Activated CD4-positive, alpha-beta memory T cell treated with anti-CD3 and anti-CD28 coated beads for 36 hours (primary cell): ENCODE data around the gene PPP2R2D. TPM values are rescaled to one million over a fixed set of nuclear protein-coding genes. Genes with fewer than 3 reads are reported as not detected.

Experiments used
- CTCF ChIA-PET: fragments of 350-600 bp; sonication (Branson Sonifier 250); formaldehyde crosslinking; loops from one replicate; lab custom pipeline; 2021; ENCODE audit warnings: antibody characterized with exemption, inconsistent platforms; lab: Charles Lee
- POLR2A ChIA-PET: fragments of 350-600 bp; sonication (Branson Sonifier 250); formaldehyde crosslinking; loops from one replicate; lab custom pipeline; 2021; ENCODE audit warnings: antibody characterized with exemption; lab: Charles Lee
- DNase-seq: peaks from one replicate; pipeline ENCODE4 v3.0.0-alpha.2; 2020
- H3K27ac Mint-ChIP-seq: one replicate; pipeline ENCODE4 v1.8.0; 2021; ENCODE audit warnings: mixed read lengths
- H3K27me3 Mint-ChIP-seq: one replicate; pipeline ENCODE4 v1.8.0; 2021; ENCODE audit warnings: mixed read lengths
- H3K36me3 Mint-ChIP-seq: one replicate; pipeline ENCODE4 v1.8.0; 2021; ENCODE audit warnings: mixed read lengths
- H3K4me1 Mint-ChIP-seq: one replicate; pipeline ENCODE4 v1.8.0; 2021; ENCODE audit warnings: low read depth, mixed read lengths
- H3K4me3 Mint-ChIP-seq: one replicate; pipeline ENCODE4 v1.8.0; 2021; ENCODE audit warnings: mild to moderate bottlenecking, mixed read lengths
- H3K9me3 Mint-ChIP-seq: one replicate; pipeline ENCODE4 v1.8.0; 2021; ENCODE audit warnings: mixed read lengths
- intact Hi-C: fragments of 100-400 bp; cut with micrococcal nuclease; formaldehyde crosslinking; loops from one replicate; pipeline ENCODE4 v1.15.1; 2023
- total RNA-seq, 2 experiments: library from RNA; stranded (reverse); gene quantifications; one replicate each; pipeline ENCODE4 v1.2.3, GENCODE V29; 2021

Gene PPP2R2D
- total RNA-seq, 2 experiments from 2014 or later = 31.9 to 32.3 TPM

GRCh38 chr10:131895116-131895515 is 5.7 kb upstream of the PPP2R2D start:
- Mint-ChIP-seq H3K27me3 (peaks cover 7% of the 10 kb centered on the region), H3K27ac (no peak overlapping the region), H3K36me3 (no peaks in the 10 kb centered on the region), H3K4me3 (no peak overlapping the region), H3K4me1 (peaks cover 14% of the 10 kb centered on the region), H3K9me3 (no peaks in the 10 kb centered on the region)
- DNase-seq = no peak
- intact Hi-C loops = no loop called here
- CTCF ChIA-PET = interaction anchor here (0.6 to 2.3 kb wide), 4 partner anchors 9 to 199 kb away, joined by 3 to 7 read pairs (median 4); no protein-coding TSS in a partner anchor
- POLR2A ChIA-PET = no interaction called here

GRCh38 chr10:131896403-131896802 is 4.4 kb upstream of the PPP2R2D start:
- H3K27me3 Mint-ChIP-seq = peaks cover 7% of the 10 kb centered on the region
- intact Hi-C loops = no loop called here
- peak overlapping the region; percentile 18 for H3K27ac Mint-ChIP-seq
- DNase-seq = peak; percentile 46
- peaks cover 14% of the 10 kb centered on the region for H3K4me1 Mint-ChIP-seq
- H3K36me3 Mint-ChIP-seq = no peaks in the 10 kb centered on the region
- ChIA-PET CTCF (interaction anchor here (1.2 to 2.3 kb wide), 3 partner anchors 10 to 126 kb away, joined by 3 to 13 read pairs (median 7); no protein-coding TSS in a partner anchor), POLR2A (no interaction called here)
- no peak overlapping the region for H3K4me3 Mint-ChIP-seq
- H3K9me3 Mint-ChIP-seq = no peaks in the 10 kb centered on the region

DNA sequence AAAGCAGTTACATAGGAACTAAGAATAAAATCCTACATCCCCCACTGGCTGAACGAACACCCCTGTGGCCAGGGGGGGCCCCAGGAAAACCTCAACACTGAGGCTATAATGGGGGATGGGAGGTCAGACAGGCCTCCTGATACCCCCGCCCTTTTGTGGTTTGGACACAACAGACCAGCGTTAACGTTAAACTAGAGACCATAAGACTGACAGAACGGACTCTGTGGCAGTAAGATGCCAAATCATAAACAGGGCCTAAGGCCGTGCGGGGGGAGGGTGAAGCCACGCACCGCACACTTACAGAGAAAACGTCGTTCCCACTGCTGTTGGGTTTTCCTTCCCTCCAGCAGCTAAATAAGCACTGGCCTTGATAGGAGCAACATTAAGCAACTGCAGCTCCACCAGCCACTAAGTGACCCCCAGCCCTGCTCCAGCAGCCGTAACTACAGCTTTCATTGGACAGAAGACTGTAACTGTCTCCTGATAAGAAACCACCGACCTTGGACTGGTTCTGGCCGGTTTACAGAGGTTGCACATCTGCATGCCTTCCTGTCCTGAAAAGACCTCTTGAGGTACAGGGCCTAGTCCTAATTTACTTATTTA is 3.4 kb upstream of the PPP2R2D start:
- Mint-ChIP-seq H3K4me1 (peaks cover 18% of the 10 kb centered on the region), H3K36me3 (peaks cover 5% of the 10 kb centered on the region), H3K27me3 (peaks cover 7% of the 10 kb centered on the region), H3K9me3 (no peaks in the 10 kb centered on the region), H3K4me3 (no peak overlapping the region), H3K27ac (no peak overlapping the region)
- no peak for DNase-seq
- CTCF ChIA-PET = interaction anchor here (1.1 to 2.3 kb wide), 4 partner anchors 11 to 125 kb away, joined by 3 to 13 read pairs (median 5); no protein-coding TSS in a partner anchor
- intact Hi-C loops = no loop called here
- POLR2A ChIA-PET = no interaction called here

DNA sequence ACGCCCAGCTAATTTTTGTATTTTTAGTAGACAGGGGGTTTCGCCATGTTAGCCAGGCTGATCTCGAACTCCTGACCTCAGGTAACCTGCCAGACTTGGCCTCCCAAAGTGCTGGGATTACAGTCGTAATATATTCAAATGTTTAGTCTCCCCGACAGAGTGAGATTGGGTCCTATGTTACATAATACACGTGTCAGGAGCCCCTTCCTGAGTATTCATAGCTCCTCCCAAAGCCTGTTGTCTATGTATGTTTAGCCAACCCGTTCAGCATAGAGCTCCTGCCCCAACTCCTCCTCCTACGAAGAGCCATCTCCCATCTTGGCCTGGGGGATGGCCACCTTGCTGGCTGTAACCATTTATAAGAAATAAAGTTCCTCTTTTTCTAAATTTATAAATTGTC is 2.7 kb upstream of the PPP2R2D start:
- ChIA-PET POLR2A (no interaction called here), CTCF (interaction anchor here (1.1 to 2.3 kb wide), 2 partner anchors 12 to 125 kb away, joined by 3 to 13 read pairs; no protein-coding TSS in a partner anchor)
- Mint-ChIP-seq H3K27me3 (peaks cover 7% of the 10 kb centered on the region), H3K27ac (no peak overlapping the region), H3K36me3 (peaks cover 5% of the 10 kb centered on the region), H3K9me3 (no peaks in the 10 kb centered on the region), H3K4me3 (no peak overlapping the region), H3K4me1 (peaks cover 22% of the 10 kb centered on the region)
- DNase-seq = no peak
- intact Hi-C loops = no loop called here

DNA sequence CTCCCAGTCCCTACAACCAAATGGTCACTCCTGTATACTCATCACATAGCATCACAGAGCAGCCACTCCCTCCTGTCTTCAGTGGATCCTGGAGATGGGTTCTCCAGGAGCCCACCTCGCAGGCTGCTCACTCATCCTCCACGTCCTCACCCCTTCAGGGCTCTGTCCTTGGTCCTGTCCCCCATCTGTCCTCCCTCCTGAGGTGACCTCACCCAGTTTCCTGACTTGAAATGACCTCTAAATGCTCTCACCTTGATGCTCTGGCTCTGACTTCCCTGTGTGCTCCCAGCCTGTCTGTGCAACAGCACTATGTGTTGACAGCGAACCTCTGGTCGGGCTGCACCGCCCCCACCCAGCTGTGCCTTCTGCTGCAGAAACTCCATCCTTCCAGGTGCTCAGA is 2.1 kb upstream of the PPP2R2D start:
- no peak overlapping the region for H3K4me3 Mint-ChIP-seq

GRCh38 chr10:131899116-131899690 is 1.6 kb upstream of the PPP2R2D start:
- H3K4me1 Mint-ChIP-seq = peaks cover 32% of the 10 kb centered on the region
- POLR2A ChIA-PET = no interaction called here
- CTCF ChIA-PET = interaction anchor here (1.0 to 3.1 kb wide), 4 partner anchors 13 to 454 kb away, joined by 3 to 20 read pairs (median 9); no protein-coding TSS in a partner anchor
- intact Hi-C loops = no loop called here
- H3K27ac Mint-ChIP-seq = no peak overlapping the region
- no peaks in the 10 kb centered on the region for H3K9me3 Mint-ChIP-seq
- H3K27me3 Mint-ChIP-seq = peaks cover 7% of the 10 kb centered on the region
- H3K36me3 Mint-ChIP-seq = peaks cover 8% of the 10 kb centered on the region
- H3K4me3 Mint-ChIP-seq = no peak overlapping the region
- DNase-seq = no peak

More for the DNA sequence above, 2.1 kb upstream of the PPP2R2D start:
- intact Hi-C loops = no loop called here
- H3K27ac Mint-ChIP-seq = no peak overlapping the region
- ChIA-PET CTCF (interaction anchor here (1.1 to 3.1 kb wide), 3 partner anchors 13 to 124 kb away, joined by 3 to 20 read pairs (median 15); no protein-coding TSS in a partner anchor), POLR2A (no interaction called here)
- peaks cover 7% of the 10 kb centered on the region for H3K27me3 Mint-ChIP-seq
- DNase-seq = no peak
- peaks cover 28% of the 10 kb centered on the region for H3K4me1 Mint-ChIP-seq
- H3K9me3 Mint-ChIP-seq = no peaks in the 10 kb centered on the region
- peaks cover 8% of the 10 kb centered on the region for H3K36me3 Mint-ChIP-seq

GRCh38 chr10:131899695-131900349 is 986 bp upstream of the PPP2R2D start:
- peaks cover 38% of the 10 kb centered on the region for H3K4me1 Mint-ChIP-seq
- peaks cover 7% of the 10 kb centered on the region for H3K27me3 Mint-ChIP-seq

DNA sequence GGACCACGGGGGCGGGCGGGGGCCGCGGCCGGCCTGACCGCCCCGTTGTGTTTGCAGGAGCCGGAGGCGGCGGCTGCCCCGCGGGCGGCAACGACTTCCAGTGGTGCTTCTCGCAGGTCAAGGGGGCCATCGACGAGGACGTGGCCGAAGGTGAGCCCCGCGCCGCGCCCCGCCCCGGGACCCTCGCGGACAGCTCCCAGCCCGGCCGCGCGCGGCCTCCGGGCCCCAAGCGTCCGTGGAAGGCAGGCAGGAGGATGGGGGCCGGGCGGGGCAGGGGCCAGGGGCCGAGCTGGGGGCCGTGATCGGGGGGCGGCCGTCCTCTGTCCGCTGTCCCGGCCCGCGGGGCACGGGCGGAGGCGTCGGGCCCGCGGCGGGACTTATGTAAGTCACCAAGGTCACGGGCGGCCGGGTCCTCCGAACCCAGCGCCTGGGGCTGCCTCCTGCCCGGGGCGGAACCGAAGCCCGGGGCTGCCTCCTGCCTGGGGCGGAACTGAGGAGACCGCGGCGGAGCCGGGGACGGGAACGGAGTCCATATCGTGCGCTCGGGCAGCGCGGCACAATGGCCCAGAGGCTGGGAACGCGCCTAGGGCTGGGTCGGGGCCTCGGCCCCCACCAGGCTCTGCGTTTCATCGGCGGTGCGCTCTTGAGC is 497 bp downstream of the PPP2R2D start:
- Mint-ChIP-seq H3K4me3 (peak overlapping the region; percentile 86), H3K27me3 (peaks cover 7% of the 10 kb centered on the region), H3K4me1 (peaks cover 48% of the 10 kb centered on the region), H3K9me3 (no peaks in the 10 kb centered on the region), H3K27ac (peak overlapping the region; percentile 92), H3K36me3 (peaks cover 11% of the 10 kb centered on the region)
- CTCF ChIA-PET = interaction anchor here (1.8 to 3.1 kb wide), 3 partner anchors 16 to 122 kb away, joined by 6 to 20 read pairs (median 15); no protein-coding TSS in a partner anchor
- POLR2A ChIA-PET = interaction anchor here (1.2 to 1.6 kb wide), 4 partner anchors 15 to 80 kb away, joined by 3 to 8 read pairs (median 5); partner anchors contain the start of gene BNIP3
- intact Hi-C loops = loop anchor here (2.0 to 10.0 kb wide), 4 partner anchors 256 to 1787 kb away; partner anchors contain the start of genes C10orf143, INPP5A and LRRC27
- DNase-seq = peak; percentile 61

More at GRCh38 chr10:131899695-131900349, 986 bp upstream of the PPP2R2D start:
- Mint-ChIP-seq H3K9me3 (no peaks in the 10 kb centered on the region), H3K4me3 (peak overlapping the region; percentile 81), H3K27ac (peak overlapping the region; percentile 59), H3K36me3 (peaks cover 8% of the 10 kb centered on the region)
- ChIA-PET POLR2A (interaction anchor here (1.2 to 1.6 kb wide), 2 partner anchors 73 to 82 kb away, joined by 5 to 8 read pairs; partner anchors contain the start of gene BNIP3), CTCF (interaction anchor here (0.8 to 3.1 kb wide), 5 partner anchors 14 to 453 kb away, joined by 3 to 20 read pairs (median 3); no protein-coding TSS in a partner anchor)
- intact Hi-C loops = loop anchor here (1.0 to 10.0 kb wide), 6 partner anchors 82 to 1785 kb away; partner anchors contain the start of genes C10orf143, INPP5A and LRRC27
- DNase-seq = no peak

DNA sequence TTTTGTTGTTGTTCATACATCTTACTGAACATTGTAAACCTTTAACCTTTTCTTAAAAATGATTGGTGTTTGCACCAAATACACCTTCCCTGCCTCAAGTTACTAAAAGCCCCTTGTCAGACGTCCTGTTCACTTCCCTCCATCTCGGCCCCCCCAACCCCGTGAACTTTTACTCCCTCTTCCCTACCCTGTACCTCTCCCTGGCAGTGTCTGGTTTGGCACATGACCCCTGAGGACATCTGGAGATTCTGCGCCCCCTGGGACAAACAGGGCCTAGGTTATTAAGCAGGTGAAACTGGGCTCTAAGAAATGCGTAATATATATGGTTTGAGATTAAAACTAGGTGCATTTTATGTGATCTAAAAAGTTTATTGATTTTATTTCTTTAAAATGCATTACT is 1.4 kb downstream of the PPP2R2D start:
- intact Hi-C loops = loop anchor here (2.0 to 10.0 kb wide), 4 partner anchors 71 to 1787 kb away; partner anchors contain the start of genes C10orf143 and LRRC27

DNA sequence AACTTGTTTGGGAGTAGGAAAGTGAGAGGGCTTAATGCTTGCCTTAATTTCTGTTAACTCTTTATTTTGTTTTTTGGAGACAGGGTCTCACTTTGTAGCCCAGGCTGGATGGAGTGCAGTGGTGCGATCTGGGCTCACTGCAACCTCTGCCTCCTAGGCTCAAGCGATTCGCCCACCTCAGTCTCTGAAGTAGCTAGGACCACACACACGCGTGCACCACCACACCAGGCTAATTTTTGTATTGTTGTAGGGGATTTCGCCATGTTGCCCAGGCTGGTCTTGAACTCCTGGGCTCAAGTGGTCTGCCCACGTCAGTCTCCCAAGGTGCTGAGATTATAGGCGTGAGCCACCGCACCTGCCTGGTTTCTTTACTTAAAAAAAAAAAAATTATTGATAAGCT is 1.9 kb downstream of the PPP2R2D start:
- Mint-ChIP-seq H3K9me3 (no peaks in the 10 kb centered on the region), H3K4me1 (peaks cover 52% of the 10 kb centered on the region), H3K36me3 (peaks cover 13% of the 10 kb centered on the region), H3K27ac (no peak overlapping the region), H3K4me3 (peak overlapping the region; percentile 86), H3K27me3 (peaks cover 7% of the 10 kb centered on the region)
- intact Hi-C loops = loop anchor here (1.0 to 10.0 kb wide), 6 partner anchors 15 to 1788 kb away; partner anchors contain the start of genes C10orf143 and LRRC27
- CTCF ChIA-PET = interaction anchor here (1.8 kb wide), 1 partner anchor 17 kb away, joined by 6 read pairs; no protein-coding TSS in a partner anchor
- DNase-seq = peak; percentile 3
- POLR2A ChIA-PET = interaction anchor here (1.4 kb wide), 1 partner anchor 76 kb away, joined by 3 read pairs; no protein-coding TSS in a partner anchor

More for the DNA sequence above, 1.4 kb downstream of the PPP2R2D start:
- peaks cover 49% of the 10 kb centered on the region for H3K4me1 Mint-ChIP-seq
- H3K27ac Mint-ChIP-seq = peak overlapping the region; percentile 92
- ChIA-PET POLR2A (interaction anchor here (1.3 to 1.4 kb wide), 3 partner anchors 16 to 77 kb away, joined by 3 to 5 read pairs (median 3); no protein-coding TSS in a partner anchor), CTCF (interaction anchor here (1.8 kb wide), 1 partner anchor 17 kb away, joined by 6 read pairs; no protein-coding TSS in a partner anchor)
- peaks cover 13% of the 10 kb centered on the region for H3K36me3 Mint-ChIP-seq
- peak overlapping the region; percentile 86 for H3K4me3 Mint-ChIP-seq
- H3K27me3 Mint-ChIP-seq = peaks cover 7% of the 10 kb centered on the region
- peak; percentile 11 for DNase-seq
- H3K9me3 Mint-ChIP-seq = no peaks in the 10 kb centered on the region

DNA sequence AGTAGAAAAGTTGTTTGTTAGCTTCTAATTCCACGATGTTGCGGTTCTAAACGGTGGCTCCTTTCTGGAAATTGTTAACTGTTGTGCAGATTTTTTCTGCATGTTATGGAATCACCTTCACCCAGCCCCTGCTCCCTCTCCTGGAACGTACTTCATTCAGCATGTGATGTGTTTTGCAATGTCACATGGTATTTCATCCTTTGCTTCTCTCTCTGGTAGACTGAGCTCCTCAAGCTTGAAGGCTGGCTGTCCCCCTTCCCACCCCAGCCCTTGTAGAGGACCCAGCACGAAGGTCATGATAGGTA is 4.4 kb downstream of the PPP2R2D start:
- ChIA-PET POLR2A (no interaction called here), CTCF (interaction anchor here (1.9 kb wide), 1 partner anchor 20 kb away, joined by 5 read pairs; no protein-coding TSS in a partner anchor)
- Mint-ChIP-seq H3K27ac (peak overlapping the region; percentile 87), H3K27me3 (no peaks in the 10 kb centered on the region), H3K9me3 (no peaks in the 10 kb centered on the region), H3K36me3 (peaks cover 20% of the 10 kb centered on the region), H3K4me3 (peak overlapping the region; percentile 9), H3K4me1 (peaks cover 70% of the 10 kb centered on the region)
- intact Hi-C loops = loop anchor here (5.0 to 10.0 kb wide), 2 partner anchors 542 to 1790 kb away; partner anchors contain the start of gene C10orf143
- no peak for DNase-seq
